Measurements from ENCODE around the gene ZNF609. TPM values are rescaled to one million over a fixed set of nuclear protein-coding genes. Genes with fewer than 3 reads are reported as not detected.

Gene ZNF609
- total and polyA plus RNA-seq, 4 donors = 8.1 to 54.2 (median 22.0) TPM

DNA sequence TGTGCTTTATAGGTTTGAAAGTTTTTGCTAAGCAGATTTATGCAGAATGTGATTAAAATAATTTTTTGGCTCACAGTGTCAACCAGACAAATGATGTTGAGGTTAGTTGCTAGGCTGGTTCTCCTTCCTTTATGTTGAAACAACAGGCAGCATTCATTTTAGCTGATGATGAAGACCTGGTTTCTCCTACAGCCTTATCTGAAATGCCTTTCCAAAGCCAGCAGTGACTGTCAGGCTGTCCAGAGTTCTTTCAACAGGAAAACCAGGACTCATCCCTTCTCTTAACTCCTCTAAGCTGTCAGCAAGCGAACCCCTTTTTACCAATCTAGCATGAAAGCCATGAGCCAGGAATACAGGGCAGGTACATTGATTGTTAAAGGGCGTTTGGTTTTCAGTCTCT, 84.1 kb downstream of the ZNF609 start:
- Histone ChIP-seq H3K27me3 (ENCODE audit: control insufficient read depth in 3 of 3, insufficient read depth in 3 of 3, low read length in 2 of 3) (no peaks in the 10 kb centered on the region), H3K4me1 (ENCODE audit: control insufficient read depth in 5 of 5, insufficient read depth in 5 of 5, low read length in 5 of 5) (peaks cover 0 to 8% (median 0%) of the 10 kb centered on the region in 5 donors), H3K9ac (ENCODE audit: insufficient read depth in 1 of 2, low read length in 2 of 2) (no peak overlapping the region), H3K4me3 (no peak overlapping the region), H3K9me3 (ENCODE audit: control insufficient read depth in 4 of 4, insufficient read depth in 3 of 4, low read length in 3 of 4) (no peaks in the 10 kb centered on the region), H3K27ac (ENCODE audit: low read depth in 1 of 2, low read length in 1 of 2) (no peak overlapping the region), H3K36me3 (ENCODE audit: control insufficient read depth in 4 of 4, insufficient read depth in 4 of 4, low read length in 4 of 4) (no peaks in the 10 kb centered on the region)
- DNase-seq (no peak), ATAC-seq (ENCODE audit: insufficient read depth, low FRiP score) (no peak)
- TF ChIP-seq, protein P1, sequence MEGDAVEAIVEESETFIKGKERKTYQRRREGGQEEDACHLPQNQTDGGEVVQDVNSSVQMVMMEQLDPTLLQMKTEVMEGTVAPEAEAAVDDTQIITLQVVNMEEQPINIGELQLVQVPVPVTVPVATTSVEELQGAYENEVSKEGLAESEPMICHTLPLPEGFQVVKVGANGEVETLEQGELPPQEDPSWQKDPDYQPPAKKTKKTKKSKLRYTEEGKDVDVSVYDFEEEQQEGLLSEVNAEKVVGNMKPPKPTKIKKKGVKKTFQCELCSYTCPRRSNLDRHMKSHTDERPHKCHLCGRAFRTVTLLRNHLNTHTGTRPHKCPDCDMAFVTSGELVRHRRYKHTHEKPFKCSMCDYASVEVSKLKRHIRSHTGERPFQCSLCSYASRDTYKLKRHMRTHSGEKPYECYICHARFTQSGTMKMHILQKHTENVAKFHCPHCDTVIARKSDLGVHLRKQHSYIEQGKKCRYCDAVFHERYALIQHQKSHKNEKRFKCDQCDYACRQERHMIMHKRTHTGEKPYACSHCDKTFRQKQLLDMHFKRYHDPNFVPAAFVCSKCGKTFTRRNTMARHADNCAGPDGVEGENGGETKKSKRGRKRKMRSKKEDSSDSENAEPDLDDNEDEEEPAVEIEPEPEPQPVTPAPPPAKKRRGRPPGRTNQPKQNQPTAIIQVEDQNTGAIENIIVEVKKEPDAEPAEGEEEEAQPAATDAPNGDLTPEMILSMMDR (IDR thresholded peaks at IDR 0.05; ENCODE audit: control extremely low read depth, extremely low read depth) = no peak
- WGBS, 2 donors = 91 to 99% methylated on average over 2 of the region's 2 CpGs

DNA sequence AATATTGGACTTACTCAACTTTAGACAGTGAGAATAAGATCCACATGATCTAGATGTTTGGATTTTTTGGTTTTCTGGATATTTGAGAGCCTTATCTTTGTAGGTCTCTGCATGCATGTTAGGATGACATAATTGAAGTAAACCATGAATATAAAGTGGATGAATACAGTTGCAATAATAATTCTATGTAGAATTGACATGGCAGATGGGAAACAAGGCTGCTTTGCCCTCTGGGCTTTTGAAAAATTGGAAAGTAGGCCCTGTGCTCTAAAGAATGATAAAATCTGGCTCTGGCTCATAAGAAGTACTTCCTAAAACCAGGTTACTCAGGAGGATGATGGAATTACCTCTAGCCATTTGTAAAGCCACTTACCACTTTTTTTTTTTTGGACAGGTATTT, 86.9 kb downstream of the ZNF609 start:
- H3K4me1 ChIP-seq (ENCODE audit: control insufficient read depth in 5 of 5, insufficient read depth in 5 of 5, low read length in 5 of 5) = peaks cover 0 to 11% (median 0%) of the 10 kb centered on the region in 5 donors
- no peak overlapping the region for H3K27ac ChIP-seq (ENCODE audit: low read depth in 1 of 2, low read length in 1 of 2)
- no peaks in the 10 kb centered on the region for H3K9me3 ChIP-seq (ENCODE audit: control insufficient read depth in 4 of 4, insufficient read depth in 3 of 4, low read length in 3 of 4)
- no peaks in the 10 kb centered on the region for H3K27me3 ChIP-seq (ENCODE audit: control insufficient read depth in 3 of 3, insufficient read depth in 3 of 3, low read length in 2 of 3)
- peaks cover 0 to 3% (median 0%) of the 10 kb centered on the region in 4 donors for H3K36me3 ChIP-seq (ENCODE audit: control insufficient read depth in 4 of 4, insufficient read depth in 4 of 4, low read length in 4 of 4)
- H3K4me3 ChIP-seq = no peak overlapping the region
- ATAC-seq (ENCODE audit: insufficient read depth, low FRiP score) = no peak
- H3K9ac ChIP-seq (ENCODE audit: insufficient read depth in 1 of 2, low read length in 2 of 2) = no peak overlapping the region
- TF ChIP-seq, protein P1 (IDR thresholded peaks at IDR 0.05; ENCODE audit: control extremely low read depth, extremely low read depth) = no peak
- no peak for DNase-seq

DNA sequence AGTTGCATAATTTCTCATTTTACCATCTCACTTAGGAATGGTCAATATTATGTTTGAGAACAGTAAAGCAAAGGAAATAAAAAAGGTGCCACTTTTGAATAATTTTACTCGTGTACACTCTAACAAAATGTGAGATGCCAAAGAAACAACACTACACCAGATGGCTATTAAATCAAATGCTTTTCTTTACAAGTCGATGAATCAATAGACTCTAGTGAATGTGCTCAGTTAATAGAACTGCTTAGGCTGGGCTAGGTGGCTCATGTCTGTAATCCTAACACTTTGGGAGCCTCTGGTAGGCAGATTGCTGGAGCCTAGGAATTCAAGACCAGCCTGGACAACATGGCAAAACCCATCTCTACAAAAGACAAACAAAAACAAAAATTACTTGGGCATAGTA, 87.9 kb downstream of the ZNF609 start:
- Histone ChIP-seq H3K4me3 (no peak overlapping the region), H3K27ac (ENCODE audit: low read depth in 1 of 2, low read length in 1 of 2) (no peak overlapping the region), H3K36me3 (ENCODE audit: control insufficient read depth in 4 of 4, insufficient read depth in 4 of 4, low read length in 4 of 4) (peaks cover 0 to 3% (median 0%) of the 10 kb centered on the region in 4 donors), H3K27me3 (ENCODE audit: control insufficient read depth in 3 of 3, insufficient read depth in 3 of 3, low read length in 2 of 3) (no peaks in the 10 kb centered on the region), H3K9ac (ENCODE audit: insufficient read depth in 1 of 2, low read length in 2 of 2) (no peak overlapping the region), H3K4me1 (ENCODE audit: control insufficient read depth in 5 of 5, insufficient read depth in 5 of 5, low read length in 5 of 5) (peaks cover 0 to 11% (median 0%) of the 10 kb centered on the region in 5 donors), H3K9me3 (ENCODE audit: control insufficient read depth in 4 of 4, insufficient read depth in 3 of 4, low read length in 3 of 4) (no peaks in the 10 kb centered on the region)
- 75 to 84% methylated on average over 2 of the region's 2 CpGs for WGBS, 2 donors
- no peak for ATAC-seq (ENCODE audit: insufficient read depth, low FRiP score)
- DNase-seq = no peak
- TF ChIP-seq, protein P1 (IDR thresholded peaks at IDR 0.05; ENCODE audit: control extremely low read depth, extremely low read depth) = no peak

DNA sequence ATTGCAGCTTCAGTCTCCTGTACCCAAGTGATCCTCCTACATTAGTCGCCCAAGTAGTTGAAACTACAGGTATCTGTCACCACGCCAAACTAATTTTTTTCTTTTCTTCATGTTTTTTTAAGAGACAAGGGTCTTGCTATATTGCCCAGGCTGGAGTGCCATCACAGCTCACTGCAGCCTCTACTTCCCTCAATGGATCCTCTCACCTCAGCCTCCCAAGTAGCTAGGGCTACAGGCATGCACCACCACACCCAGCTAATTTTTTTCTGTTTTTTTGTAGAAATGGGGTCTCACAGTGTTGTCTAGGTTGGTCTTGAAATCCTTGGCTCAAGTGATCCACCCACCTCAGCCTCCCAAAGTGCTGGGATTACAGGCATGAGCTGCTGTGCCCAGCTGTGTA, 89.5 kb downstream of the ZNF609 start:
- no peak overlapping the region for H3K27ac ChIP-seq (ENCODE audit: low read depth in 1 of 2, low read length in 1 of 2)
- no peak for ATAC-seq (ENCODE audit: insufficient read depth, low FRiP score)
- H3K4me1 ChIP-seq (ENCODE audit: control insufficient read depth in 5 of 5, insufficient read depth in 5 of 5, low read length in 5 of 5) = peaks cover 0 to 4% (median 0%) of the 10 kb centered on the region in 5 donors
- no peak overlapping the region for H3K9ac ChIP-seq (ENCODE audit: insufficient read depth in 1 of 2, low read length in 2 of 2)
- TF ChIP-seq, protein P1 (IDR thresholded peaks at IDR 0.05; ENCODE audit: control extremely low read depth, extremely low read depth) = no peak
- 88 to 94% methylated on average over 2 of the region's 2 CpGs for WGBS, 2 donors
- no peak overlapping the region for H3K4me3 ChIP-seq
- DNase-seq = no peak
- no peaks in the 10 kb centered on the region for H3K27me3 ChIP-seq (ENCODE audit: control insufficient read depth in 3 of 3, insufficient read depth in 3 of 3, low read length in 2 of 3)
- no peaks in the 10 kb centered on the region for H3K9me3 ChIP-seq (ENCODE audit: control insufficient read depth in 4 of 4, insufficient read depth in 3 of 4, low read length in 3 of 4)
- peaks cover 0 to 5% (median 0%) of the 10 kb centered on the region in 4 donors for H3K36me3 ChIP-seq (ENCODE audit: control insufficient read depth in 4 of 4, insufficient read depth in 4 of 4, low read length in 4 of 4)
